ENCODE data around the gene KISS1R. TPM values are rescaled to one million over a fixed set of nuclear protein-coding genes. Genes with fewer than 3 reads are reported as not detected.
"Not testable (repeated sequence)": the region's sequence is repeated elsewhere in the genome, so short reads cannot be mapped to it uniquely, and the experiment has no call there.

KISS1R gene
- 1.3 TPM for total RNA-seq

DNA sequence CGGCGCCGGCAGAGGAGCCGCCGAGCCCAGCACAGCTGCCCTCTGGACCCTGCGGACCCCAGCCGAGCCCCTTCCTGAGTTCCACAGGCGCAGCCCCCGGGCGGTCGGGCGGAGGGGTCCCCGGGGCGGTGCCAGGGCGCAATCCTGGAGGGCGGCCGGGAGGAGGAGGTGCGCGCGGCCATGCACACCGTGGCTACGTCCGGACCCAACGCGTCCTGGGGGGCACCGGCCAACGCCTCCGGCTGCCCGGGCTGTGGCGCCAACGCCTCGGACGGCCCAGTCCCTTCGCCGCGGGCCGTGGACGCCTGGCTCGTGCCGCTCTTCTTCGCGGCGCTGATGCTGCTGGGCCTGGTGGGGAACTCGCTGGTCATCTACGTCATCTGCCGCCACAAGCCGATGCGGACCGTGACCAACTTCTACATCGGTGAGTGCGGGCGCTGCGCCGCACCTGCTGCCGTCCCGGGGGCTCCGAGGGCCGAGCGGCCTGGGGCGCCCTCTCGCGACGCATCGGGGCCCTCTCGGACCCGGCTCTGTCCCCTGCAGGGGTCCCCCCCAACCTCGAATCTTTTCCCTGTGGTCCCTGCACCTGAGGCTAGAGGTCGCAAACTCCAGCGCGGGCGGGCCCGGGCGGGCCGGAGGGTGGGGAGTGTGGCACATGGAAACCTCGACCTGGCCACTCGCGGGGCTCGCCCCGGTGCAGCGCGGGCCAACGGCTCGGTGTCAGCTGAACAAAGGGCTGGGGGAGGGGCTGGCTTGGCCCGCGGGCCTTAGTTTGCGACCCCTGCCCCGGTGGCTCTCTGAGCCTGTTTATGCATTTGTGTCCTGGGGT lies at the start of gene KISS1R:
Gene KISS1R, plus strand, starts transcription at position 11 of the 829 bp plus-strand sequence. Its CDS starts 170 bp downstream, at position 181.
- DNase-seq (ENCODE audit: low read depth in 2 of 3, low spot score in 2 of 3), result peak in 2 of 3 donors; percentile 73 to 77

- no peak for DNase-seq (ENCODE audit: low read depth in 2 of 3, low spot score in 2 of 3)
Measured at GRCh38 chr19:867855-868457, 49.2 kb upstream of the KISS1R start.

DNA sequence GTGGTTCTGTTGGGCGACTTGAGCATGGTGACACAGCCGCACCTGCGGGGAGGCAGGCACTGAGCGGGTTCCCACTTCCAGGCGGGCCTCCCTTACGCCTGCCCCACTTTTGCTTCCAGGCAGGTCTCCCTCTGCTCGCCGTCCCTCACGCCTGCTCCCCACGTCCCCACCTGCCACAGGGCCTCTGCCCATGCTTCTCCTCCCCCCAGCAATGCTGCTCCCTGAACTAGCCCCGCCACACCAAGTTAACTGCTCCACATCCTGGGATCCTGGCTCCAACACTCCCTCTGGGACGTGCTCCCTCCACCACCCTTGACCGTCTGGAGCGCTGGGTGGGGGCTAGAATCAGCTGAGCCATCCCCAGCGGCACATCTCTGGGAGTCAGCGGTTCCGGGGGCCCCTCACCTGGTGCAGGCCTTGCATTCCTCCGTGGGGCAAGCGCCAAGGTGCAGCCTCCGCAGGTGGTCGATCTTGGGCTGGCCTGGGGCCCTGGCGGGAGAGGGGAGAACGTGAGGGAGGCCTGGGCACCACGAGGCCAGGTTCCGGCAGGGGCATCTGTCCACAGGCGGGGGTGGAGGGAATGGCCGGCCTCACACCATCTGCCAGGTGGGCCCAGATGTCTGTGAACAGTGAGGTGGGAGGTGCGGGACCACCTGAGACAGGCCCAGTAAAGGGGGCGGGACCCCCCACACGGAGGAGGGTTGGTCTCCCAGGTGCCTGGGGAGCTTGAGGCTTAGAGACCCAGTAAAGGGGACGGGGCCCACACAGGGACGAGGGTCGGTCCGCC lies 48.5 kb upstream of the KISS1R start:
- DNase-seq (ENCODE audit: low read depth in 2 of 3, low spot score in 2 of 3), result no peak

GRCh38 chr19:869245-870177 lies 47.6 kb upstream of the KISS1R start:
- no peak for DNase-seq (ENCODE audit: low read depth in 2 of 3, low spot score in 2 of 3)

DNA sequence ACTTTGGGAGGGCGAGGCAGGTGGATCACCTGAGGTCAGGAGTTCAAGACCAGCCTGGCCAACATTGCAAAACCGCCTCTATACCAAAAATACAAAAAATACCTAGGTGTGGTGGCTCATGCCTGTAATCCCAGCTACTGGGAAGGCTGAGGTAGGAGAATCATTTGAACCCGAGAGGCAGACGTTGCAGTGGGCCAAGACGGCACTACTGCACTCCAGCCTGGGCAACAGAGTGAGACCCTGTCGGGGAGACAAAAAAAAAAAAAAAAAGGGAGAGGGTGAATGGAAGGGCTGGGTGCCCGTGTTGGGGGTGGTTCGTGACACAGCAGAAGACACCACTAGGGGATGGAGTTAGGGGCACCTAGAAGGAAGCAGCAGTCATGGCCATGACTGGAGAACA lies 46.8 kb upstream of the KISS1R start:
- DNase-seq (ENCODE audit: low read depth in 2 of 3, low spot score in 2 of 3), result no peak

DNA sequence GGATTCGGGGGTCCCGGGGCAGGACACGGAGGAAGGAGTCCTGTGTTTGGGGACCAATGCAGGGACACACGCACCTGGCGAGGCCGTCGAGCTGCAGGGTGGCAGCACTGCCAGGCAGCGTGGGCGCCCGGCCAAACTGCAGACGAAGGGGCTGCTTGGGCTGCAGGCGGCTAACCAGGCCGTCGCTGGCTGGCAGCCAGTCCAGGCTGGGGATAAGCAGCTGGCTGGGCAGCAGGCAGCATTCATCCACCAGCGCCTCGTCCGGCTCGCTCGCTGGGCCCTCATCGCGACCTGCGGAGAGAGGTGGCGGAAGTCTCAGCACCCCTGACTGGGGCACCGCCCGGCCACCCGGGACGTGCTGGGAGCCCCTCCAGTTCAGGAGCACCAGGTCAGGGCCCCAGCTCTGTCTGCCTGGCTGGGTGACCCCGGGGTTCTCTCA lies 46.2 kb upstream of the KISS1R start:
- no peak for DNase-seq (ENCODE audit: low read depth in 2 of 3, low spot score in 2 of 3)

GRCh38 chr19:871446-872265 lies 45.5 kb upstream of the KISS1R start:
- no peak for DNase-seq (ENCODE audit: low read depth in 2 of 3, low spot score in 2 of 3)

GRCh38 chr19:872266-872951 lies 44.7 kb upstream of the KISS1R start:
- peak in 2 of 3 donors; percentile 86 to 90 for DNase-seq (ENCODE audit: low read depth in 2 of 3, low spot score in 2 of 3)

- peak in 2 of 3 donors; percentile 82 for DNase-seq (ENCODE audit: low read depth in 2 of 3, low spot score in 2 of 3)
Measured at GRCh38 chr19:873084-873483, 44.0 kb upstream of the KISS1R start.

DNA sequence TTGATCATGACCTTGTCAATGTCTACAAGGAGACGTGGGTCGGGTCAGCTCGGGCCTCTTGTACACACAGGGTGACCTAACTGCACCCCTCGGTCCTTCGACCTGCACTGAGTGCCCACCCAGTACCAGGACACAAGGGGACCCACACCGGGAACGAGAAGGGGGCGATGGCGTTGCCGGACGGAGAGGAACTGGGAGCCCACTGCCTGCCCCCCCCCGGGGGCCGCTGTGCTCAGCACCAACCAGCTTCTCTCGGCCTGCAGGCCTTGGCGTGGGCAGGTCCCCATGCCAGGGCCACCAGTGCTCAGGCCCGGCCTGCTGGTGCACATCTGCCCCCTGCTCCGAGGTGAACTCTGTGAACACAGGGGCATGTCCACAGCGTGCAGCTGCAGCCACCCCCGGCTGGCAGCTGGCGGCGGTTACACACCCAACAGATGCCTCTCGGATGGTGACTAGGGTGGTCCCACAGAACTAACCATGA lies 43.5 kb upstream of the KISS1R start:
- DNase-seq (ENCODE audit: low read depth in 2 of 3, low spot score in 2 of 3), result no peak

DNA sequence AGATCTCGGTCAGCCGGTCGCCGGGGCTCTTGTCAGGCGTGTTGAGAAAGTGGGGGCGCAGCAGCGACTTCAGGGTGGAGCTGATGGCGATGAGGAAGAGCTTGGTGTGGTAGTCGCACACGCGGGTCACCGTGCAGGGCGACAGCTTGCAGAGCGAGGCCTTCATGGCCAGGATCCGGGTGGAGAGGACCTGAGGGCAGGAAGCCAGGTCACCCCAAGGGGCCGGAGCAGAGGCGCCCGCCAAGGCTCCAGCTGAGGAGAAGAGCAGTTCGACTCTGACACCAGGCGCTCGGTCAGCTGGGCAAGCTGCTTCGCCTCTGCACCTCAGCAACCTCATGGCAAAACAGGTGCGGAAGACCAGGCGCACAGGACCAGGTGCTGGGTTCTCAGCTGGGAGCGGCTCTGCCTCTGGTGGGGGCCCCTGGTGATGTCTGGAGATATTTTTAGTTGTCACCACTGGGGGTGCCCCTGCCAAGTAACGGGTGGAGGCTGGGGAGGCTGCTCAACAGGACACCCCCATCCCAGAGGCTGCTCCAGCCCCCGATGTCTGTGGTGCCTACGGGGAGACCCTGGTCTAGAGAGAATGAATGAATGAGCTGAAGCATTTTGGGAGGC lies 41.8 kb upstream of the KISS1R start:
- DNase-seq (ENCODE audit: low read depth in 2 of 3, low spot score in 2 of 3), result no peak

DNA sequence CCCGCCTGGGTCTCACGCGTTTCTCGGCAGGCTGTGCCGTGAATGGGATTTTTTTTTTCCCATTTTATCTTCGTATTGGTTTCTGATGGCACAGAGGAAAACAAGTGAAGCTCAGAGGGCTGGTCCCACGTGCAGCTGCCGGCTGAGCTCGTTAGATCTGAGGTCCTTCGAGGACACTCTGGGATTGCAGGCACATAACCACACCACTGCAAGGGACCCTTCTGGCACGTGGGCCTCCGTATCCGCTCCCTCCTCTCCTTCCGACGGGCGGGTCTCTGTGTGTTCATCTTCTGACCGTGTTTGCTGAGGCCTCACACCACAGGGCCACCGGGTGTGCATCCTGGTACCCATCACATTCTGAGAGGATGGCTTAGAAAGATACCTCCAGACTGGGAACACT lies 41.0 kb upstream of the KISS1R start:
- no peak for DNase-seq (ENCODE audit: low read depth in 2 of 3, low spot score in 2 of 3)

GRCh38 chr19:876780-877314 lies 40.3 kb upstream of the KISS1R start:
- DNase-seq (ENCODE audit: low read depth in 2 of 3, low spot score in 2 of 3), result no peak

DNA sequence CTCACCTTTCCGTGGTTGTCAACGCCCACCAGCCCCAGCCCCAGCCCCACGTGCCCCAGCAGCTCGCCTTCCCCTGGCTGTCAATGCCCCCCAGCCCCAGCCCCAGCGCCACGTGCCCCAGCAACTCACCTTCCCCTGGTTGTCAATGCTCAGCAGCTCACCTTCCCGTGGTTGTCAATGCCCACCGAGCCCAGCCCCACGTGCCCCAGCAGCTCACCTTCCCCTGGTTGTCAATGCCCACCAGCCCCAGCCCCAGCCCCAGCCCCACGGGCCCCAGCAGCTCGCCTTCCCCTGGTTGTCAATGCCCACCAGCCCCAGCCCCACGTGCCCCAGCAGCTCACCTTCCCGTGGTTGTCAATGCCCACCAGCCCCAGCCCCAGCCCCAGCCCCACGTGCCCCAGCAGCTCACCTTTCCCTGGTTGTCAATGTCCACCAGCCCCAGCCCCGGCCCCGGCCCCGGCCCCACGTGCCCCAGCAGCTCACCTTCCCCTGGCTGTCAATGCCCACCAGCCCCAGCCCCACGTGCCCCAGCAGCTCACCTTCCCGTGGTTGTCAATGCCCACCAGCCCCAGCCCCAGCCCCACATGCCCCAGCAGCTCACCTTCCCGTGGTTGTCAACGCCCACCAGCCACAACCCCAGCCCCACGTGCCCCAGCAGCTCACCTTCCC lies 39.0 kb upstream of the KISS1R start:
- DNase-seq (ENCODE audit: low read depth in 2 of 3, low spot score in 2 of 3), result not testable (repeated sequence)

DNA sequence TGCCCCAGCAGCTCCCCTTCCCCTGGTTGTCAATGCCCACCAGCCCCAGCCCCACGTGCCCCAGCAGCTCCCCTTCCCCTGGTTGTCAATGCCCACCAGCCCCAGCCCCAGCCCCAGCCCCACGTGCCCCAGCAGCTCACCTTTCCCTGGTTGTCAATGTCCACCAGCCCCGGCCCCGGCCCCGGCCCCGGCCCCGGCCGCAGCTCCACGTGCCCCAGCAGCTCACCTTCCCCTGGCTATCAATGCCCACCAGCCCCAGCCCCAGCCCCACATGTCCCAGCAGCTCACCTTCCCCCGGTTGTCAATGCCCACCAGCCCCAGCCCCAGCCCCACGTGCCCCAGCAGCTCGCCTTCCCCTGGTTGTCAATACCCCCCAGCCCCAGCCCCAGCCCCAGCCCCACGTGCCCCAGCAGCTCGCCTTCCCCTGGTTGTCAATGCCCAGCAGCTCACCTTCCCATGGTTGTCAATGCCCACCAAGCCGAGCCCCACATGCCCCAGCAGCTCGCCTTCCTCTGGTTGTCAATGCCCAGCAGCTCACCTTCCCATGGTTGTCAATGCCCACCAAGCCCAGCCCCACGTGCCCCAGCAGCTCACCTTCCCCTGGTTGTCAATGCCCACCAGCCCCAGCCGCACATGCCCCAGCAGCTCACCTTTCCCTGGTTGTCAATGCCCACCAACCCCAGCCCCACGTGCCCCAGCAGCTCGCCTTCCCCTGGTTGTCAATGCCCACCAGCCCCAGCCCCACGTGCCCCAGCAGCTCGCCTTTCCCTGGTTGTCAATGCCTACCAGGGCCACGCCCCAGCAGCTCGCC lies 38.2 kb upstream of the KISS1R start:
- DNase-seq (ENCODE audit: low read depth in 2 of 3, low spot score in 2 of 3), result not testable (repeated sequence)

DNA sequence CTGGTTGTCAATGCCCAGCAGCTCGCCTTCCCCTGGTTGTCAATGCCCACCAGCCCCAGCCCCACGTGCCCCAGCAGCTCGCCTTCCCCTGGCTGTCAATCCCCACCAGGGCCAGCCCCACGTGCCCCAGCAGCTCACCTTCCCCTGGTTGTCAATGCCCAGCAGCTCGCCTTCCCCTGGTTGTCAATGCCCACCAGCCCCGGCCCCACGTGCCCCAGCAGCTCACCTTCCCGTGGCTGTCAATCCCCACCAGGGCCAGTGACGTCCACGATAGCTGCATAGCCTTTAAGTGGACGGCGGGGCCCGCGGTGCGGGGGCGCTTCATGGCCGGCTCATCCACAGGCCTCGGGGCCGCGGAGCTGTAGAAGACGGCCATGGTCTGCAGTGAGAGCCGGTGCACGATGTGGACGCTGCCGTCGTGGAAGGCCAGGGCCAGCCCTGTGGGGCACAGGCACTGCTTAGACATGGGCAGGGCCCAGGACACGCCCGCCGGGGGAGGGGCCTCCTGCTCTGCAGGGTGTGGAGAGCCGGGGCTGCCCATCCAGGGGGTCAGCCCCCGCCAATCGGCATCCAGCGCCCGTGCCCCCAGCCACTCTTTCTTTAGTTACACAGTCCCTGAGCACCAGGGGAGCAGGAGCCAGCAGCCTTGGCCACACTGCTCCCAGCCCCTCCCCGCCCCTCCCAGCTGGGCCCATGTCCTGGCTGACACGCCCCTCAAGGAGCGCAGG lies 37.3 kb upstream of the KISS1R start:
- DNase-seq (ENCODE audit: low read depth in 2 of 3, low spot score in 2 of 3), result no peak

All from hematopoietic multipotent progenitor cell (in vitro differentiated cells).